Stimulated activated CD8-positive, alpha-beta memory T cell treated with anti-CD3 and anti-CD28 coated beads, Interleukin-12 subunit alpha, Interleukin-12 subunit beta, amount 100 ng/mL, for 4 hours (primary cell): ENCODE measurements around the gene ZNF12.

Experiments
- DNase-seq: peaks from one replicate; pipeline ENCODE4 v3.0.0-alpha.2; 2020; ENCODE audit warnings: low read depth

ZNF12 gene

GRCh38 chr7:6647541-6647940 lies 59.2 kb downstream of the ZNF12 start:
- DNase-seq = no peak

- DNase-seq = no peak
Observed at GRCh38 chr7:6647080-6647479, 59.7 kb downstream of the ZNF12 start.

DNA sequence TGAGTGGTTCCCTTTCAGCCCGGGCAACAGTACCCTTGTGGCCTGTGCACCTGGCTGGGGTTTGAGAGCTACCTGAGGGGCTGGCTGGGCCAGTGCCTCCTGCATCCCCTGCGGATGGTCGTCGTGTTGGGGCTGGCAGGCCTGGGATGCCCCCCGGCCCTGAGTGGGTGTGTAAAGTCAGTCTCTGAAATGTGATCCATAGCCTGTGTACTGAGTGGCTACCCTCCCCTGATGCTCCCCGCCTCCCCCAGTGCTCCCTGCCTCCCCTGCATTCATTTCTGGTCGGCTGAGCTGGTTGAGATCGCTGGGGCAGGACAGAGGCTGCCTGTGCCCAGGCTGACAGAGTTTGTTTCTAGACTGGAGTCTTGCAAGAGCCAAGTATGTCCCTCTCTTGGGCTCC lies 60.3 kb downstream of the ZNF12 start:
- no peak for DNase-seq

- no peak for DNase-seq
Observed at GRCh38 chr7:6644728-6645127, 62.0 kb downstream of the ZNF12 start.

GRCh38 chr7:6643915-6644625 lies 62.7 kb downstream of the ZNF12 start:
- no peak for DNase-seq

GRCh38 chr7:6642861-6643640 lies 63.7 kb downstream of the ZNF12 start:
- DNase-seq = no peak

DNA sequence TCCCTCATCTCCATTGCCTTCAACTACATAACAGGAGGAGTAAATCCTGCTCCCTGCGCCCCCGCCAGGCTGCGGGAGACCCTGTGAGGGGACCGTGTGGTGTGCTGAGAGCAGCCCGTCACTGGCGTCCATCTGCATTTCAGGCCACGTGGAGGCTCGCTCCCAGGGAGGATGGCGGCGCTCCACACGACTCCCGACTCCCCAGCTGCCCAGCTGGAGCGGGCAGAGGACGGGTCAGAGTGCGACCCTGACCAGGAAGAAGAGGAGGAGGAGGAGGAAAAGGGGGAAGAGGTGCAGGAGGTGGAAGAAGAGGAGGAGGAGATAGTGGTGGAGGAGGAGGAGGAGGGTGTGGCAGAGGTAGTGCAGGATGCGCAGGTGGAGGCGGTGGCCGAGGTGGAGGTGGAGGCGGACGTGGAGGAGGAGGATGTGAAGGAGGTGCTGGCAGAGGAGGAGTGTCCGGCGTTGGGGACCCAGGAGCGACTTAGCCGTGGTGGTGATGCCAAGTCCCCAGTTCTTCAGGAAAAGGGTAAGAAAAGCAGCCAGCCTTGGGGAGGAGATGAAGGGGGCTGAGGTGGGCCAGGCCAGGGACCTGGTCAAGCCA lies 64.4 kb downstream of the ZNF12 start:
- no peak for DNase-seq

DNA sequence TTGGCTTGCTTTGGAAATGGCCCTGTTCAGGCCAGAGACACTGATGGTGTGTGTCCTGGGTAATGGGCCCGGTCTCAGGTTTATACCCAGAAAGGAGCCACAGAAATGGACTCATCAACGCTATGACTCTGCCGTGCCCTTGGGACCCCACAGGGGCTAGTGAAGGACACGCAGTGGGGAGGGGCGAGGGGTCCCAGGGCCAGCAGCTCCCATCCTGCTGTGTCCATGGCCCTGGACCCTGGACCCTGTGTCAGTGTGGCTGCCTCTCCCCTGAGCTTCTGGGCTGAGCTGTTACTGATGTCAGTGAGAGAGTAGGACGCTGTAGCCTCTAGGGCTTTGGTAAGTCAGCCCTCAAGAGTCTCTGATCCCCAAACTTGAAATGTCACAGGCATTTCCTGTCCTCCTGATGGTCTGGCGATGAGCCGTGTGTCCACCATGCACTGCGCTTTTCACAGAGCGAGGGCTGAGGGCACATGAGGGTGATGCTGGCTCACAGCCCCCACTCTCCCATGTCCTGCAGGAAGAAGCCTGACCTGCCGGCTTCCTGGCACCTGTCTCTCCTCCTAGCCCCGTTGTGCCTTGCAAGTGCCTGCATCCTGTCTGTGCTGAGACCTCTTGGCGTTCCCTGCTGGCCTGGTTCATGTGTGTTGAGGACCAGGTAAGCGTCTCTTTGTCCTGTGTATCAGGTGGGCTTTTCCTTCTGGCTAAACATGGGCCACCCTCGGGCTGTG lies 65.3 kb downstream of the ZNF12 start:
- no peak for DNase-seq

GRCh38 chr7:6640246-6640721 lies 66.5 kb downstream of the ZNF12 start:
- DNase-seq = peak; percentile 10

DNA sequence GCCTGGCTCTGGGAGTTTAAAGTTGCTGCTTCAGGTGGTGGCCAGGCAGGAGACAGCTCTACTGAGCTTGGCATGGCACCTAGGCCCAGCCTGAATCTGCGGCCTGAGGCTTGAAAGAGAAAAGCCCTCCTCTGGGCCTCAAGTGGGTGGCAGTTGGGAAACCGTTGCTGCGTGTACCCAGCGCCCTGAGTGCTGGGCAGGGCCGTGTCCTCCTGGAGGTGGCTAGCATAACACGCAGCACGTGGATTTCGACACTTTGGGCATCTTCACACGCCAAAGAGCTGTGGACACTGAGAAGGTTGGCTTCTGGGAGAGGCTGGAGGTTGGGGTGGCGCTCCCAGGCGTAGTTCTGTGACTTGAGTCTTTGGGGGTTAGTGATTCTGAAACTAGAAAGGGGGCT lies 67.1 kb downstream of the ZNF12 start:
- no peak for DNase-seq

DNA sequence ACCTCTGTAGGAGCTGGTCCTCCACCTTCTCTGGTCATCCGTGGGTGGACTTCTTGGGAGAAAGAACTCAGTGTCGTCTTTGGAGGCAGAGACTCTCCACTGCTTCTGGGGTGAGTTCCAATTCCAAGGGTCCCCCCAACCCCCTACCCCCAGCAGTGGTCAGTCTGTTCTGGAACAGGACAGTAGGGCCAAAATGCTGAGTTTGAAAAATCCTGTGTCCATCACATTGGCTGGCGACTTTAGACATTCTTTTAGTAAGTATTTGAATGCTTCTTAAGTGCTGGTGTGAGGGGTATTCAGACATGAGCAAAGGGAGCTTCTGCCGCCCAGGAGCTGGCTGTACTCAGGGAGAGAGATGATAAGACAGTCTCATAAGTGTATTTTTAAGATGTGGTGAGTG lies 67.7 kb downstream of the ZNF12 start:
- DNase-seq = no peak
